ENCODE measurements around the gene ARHGEF17.

ARHGEF17 gene

GRCh38 chr11:73327812-73328364 lies 19.8 kb downstream of the ARHGEF17 start:
- peak overlapping the region; percentile 37 for H3K27ac ChIP-seq
- no peak for DNase-seq (ENCODE audit: low read depth, low spot score)

GRCh38 chr11:73330569-73331093 lies 22.6 kb downstream of the ARHGEF17 start:
- H3K27ac ChIP-seq, result no peak overlapping the region
- no peak for DNase-seq (ENCODE audit: low read depth, low spot score)

DNA sequence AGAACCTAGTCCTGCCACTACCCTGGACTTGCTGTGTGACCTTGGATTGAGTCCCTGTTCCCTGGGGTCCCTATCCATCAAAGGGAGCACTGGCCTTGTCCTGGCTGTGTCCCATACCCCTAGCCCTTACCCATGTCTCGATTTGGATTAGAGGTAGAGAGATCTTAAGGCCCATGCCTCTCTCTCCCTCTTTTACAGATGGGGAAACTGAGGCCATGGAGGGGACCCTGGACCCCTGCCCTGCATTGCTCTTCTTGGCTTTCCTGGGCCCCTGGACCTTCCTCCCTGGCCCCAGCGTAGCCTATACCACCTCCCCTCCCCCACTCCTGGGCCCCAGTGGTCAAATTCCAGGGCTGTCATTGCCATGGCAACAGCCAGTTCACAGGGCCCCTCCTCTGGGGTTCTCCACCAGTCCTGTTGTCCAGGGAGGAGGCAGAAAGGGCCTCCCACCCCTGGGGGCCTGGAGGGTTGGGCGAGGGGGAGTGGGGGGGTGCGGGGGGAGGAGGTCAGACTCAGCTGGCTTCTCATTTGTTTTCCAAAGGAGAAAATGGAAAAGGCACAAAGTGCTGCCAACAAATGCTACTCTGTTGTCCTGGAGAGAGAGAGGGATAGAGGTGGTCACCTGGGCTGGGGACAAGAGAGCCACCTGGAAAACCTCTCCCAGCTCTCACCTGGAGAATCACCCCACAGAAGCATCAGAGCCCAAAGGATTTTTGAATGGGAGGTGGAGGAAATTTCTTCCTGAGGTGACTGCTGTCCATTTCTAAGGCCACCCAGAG lies 23.3 kb downstream of the ARHGEF17 start:
- DNase-seq (ENCODE audit: low read depth, low spot score), result no peak
- H3K27ac ChIP-seq, result no peak overlapping the region

GRCh38 chr11:73333173-73333572 lies 25.1 kb downstream of the ARHGEF17 start:
- H3K27ac ChIP-seq, result no peak overlapping the region
- DNase-seq (ENCODE audit: low read depth, low spot score), result no peak

DNA sequence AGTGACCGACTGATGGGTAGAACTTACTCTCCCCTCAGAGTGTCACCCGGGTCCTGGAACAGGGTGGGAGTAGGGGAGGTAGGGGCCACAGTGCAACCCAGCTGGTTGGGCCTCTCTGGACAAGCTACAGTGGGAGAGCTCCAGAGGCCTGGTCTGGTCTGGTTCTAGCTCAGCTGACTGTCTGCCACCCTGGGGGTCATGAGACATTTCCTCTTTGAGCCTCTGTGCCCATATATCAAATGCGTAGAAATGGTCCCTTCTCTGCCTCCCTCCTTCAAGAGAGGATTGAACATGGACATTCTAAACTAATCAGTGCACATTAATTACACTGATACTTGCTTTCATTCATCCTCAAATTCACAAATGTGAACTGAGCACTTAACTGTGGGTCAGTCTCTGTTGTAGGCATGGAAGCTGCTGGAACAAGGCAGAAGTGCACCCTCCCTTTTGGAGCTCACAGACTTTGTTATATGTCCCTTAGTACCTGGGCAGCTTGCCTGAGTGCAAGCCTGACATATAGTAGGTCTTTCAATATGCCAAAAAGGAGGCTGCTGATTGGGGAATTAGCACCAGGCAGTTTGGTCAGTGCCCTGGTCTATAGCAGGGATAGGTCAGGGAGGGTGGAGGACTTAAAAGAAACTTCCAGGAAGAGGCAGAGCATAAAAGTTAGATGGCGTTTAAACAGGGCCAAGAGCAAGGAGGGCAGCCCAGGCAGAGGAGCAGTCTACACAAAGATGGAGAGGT lies 25.7 kb downstream of the ARHGEF17 start:
- DNase-seq (ENCODE audit: low read depth, low spot score), result no peak
- no peak overlapping the region for H3K27ac ChIP-seq

DNA sequence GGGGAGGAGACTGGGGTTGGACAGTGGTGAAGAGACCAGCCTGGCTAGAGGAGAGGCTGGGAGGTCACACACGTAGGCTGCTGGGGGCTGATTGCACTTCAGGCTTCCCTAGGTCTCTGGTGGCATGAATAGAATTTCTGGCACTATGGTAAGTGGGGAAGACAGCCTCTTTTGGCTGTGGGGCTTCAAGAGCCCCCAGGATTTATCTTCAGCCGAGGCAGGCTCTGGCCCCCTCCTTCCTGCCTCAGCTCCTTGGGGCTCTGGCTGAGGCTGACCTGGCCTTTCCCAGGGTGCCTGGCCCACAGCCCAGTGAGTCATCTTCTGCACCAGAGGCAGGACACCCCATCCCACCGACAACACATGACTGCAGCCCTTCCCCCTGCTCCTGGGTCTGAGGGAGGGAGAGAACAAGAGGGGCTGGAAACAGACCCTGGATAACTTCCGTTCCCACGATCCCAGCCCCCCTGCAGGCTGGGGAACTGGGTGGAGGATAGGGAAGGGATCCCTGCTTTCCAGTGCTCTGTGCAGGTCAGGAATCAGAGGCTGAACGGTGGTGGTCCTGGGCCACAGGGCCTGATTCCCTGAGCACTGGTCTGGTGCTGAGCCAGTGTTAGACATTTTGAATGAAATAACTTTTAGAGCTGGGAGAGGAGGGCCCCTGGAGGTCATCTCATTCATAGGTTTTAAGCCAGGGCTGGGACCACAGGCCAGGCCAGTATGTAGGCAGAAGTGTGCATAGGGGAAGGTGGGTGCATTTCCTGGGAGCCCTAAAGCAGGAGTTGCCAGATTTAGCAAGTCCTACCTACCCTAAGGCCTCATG lies 26.5 kb downstream of the ARHGEF17 start:
- no peak overlapping the region for H3K27ac ChIP-seq

DNA sequence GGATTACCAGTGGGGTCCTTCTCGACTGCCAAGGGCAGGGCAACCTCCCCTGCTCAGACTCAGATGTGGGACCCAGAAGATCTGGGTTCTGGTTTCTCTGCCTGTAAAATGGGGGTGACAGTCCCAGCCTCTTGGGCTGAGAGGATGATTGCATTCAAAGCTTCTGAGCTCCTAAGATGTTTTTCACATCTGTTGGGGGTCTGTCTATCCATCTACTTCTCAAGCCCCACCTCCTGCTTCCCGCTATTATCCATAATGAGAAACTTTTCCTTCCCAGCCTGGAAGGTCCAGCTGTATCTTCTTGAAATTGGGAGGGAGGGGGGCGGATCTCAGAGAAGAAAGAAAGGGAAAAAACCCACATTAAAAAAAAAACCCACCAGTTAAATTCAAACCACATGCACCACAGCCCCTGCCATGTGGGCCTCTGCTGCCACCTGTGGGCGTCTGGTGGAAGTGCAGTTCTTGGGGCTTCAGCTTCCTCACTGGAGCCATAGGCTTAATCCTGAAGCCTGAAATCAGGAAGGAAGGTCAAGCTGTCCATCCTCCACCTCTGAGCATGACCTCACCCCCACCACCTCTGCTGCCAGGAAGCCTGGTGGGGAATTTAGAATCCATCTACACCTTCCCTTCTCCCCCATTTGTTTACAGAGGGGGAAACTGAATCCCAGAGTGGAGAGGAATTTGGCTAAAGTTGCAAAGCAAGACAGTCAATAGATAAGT lies 27.3 kb downstream of the ARHGEF17 start:
- no peak overlapping the region for H3K27ac ChIP-seq
- no peak for DNase-seq (ENCODE audit: low read depth, low spot score)

More for the DNA sequence above, 26.5 kb downstream of the ARHGEF17 start:
- no peak for DNase-seq (ENCODE audit: low read depth, low spot score)

- H3K27ac ChIP-seq, result no peak overlapping the region
- no peak for DNase-seq (ENCODE audit: low read depth, low spot score)
Measured at GRCh38 chr11:73337846-73338245, 29.8 kb downstream of the ARHGEF17 start.

- no peak for DNase-seq (ENCODE audit: low read depth, low spot score)
- no peak overlapping the region for H3K27ac ChIP-seq
Measured at GRCh38 chr11:73338279-73338678, 30.2 kb downstream of the ARHGEF17 start.

- no peak overlapping the region for H3K27ac ChIP-seq
- DNase-seq (ENCODE audit: low read depth, low spot score), result no peak
Measured at GRCh38 chr11:73340164-73340563, 32.1 kb downstream of the ARHGEF17 start.

DNA sequence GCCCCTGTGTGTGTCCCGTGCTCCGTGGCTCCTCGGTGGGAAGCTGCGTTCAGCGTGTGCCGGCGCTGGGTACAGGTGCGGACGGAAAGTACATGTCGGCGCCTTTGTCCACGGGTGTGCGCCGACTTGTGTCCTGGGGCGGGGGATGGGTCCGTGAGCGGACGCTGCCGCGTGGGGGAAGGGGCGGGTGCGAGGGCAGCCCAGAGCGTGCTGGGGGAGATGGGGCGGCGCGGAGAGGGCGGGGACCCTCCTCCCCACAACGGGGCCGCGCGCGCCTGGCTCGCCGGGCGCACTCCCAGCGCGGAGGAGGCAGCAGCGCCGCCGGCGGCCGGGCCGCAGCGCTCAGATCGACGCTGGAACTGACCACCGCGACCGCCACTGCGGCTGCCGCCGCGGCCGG lies 34.6 kb downstream of the ARHGEF17 start:
- H3K27ac ChIP-seq, result no peak overlapping the region
- no peak for DNase-seq (ENCODE audit: low read depth, low spot score)

GRCh38 chr11:73343076-73343873 lies 35.2 kb downstream of the ARHGEF17 start:
- no peak overlapping the region for H3K27ac ChIP-seq

GRCh38 chr11:73344191-73344607 lies 36.1 kb downstream of the ARHGEF17 start:
- DNase-seq (ENCODE audit: low read depth, low spot score), result no peak
- no peak overlapping the region for H3K27ac ChIP-seq

More at GRCh38 chr11:73343076-73343873, 35.2 kb downstream of the ARHGEF17 start:
- DNase-seq (ENCODE audit: low read depth, low spot score), result no peak

DNA sequence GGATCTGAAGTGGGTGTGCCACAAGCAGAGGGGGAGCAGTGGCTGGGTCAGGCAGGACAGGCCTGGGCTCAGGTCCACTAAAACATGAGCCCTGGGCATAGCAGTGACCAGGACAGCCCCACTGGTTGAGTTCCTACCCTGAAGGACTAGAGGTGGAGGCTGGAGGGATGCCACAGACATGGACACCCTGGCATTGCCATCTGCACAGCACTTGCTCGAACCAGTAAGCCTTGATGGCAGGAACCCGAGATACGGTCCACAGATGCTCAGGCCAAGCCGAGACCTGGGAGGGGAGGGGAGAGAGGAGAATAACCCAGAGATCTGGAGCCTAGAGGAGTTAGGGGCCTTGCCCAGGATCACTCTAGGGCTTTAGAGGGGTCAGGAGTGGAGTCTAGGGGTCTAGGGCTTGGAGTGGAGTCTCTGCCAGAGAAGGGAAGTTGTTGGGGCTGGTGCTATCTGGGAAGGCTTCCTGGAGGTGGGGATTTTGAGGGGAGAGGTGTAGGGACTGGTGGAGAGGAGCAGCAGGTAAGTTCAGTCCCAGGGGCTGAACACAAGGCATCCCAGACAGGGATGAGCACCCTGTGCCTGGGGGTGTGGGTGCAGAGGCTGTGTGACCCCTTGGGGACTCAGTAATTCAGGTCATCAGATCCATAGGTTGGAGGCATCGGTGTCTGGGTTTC lies 37.5 kb downstream of the ARHGEF17 start:
- no peak for DNase-seq (ENCODE audit: low read depth, low spot score)
- no peak overlapping the region for H3K27ac ChIP-seq

DNA sequence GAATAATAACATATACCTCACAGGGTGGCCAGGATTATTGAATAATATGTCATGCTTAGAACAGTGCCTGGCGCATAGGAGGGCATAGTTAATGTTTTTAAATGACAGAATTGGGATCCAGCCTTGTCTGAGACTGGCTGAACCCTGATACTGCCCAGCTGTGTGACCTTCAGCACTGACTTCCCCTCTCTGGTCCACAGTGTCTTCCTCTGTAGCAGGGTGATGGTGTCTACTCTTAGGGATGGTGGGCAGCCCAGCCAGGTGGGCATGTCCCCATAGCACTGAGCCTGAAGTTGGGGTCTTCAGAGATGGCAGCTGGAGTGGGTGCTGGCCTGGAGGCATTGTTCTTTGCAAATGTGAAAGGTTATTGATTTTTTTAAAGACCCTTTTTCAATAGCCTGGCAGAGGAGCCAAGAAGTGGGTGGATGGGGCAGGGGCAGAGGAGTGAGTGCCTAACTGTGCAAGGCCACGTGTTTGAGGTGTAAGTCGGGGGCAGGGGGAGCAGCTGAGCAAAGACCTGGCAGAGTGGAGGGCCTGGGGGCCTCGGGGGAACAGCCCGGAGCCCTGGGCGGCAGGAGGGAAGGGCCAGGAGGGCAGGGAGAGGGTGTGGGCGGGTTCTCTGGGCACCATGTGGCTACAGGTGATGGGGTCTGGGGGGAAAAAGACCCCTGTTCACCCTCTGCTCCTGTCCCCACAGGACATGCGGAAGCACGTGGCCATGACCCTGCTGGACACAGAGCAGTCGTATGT lies 38.3 kb downstream of the ARHGEF17 start:
- no peak overlapping the region for H3K27ac ChIP-seq
- no peak for DNase-seq (ENCODE audit: low read depth, low spot score)

- H3K27ac ChIP-seq, result no peak overlapping the region
- no peak for DNase-seq (ENCODE audit: low read depth, low spot score)
Measured at GRCh38 chr11:73347067-73347466, 39.0 kb downstream of the ARHGEF17 start.

DNA sequence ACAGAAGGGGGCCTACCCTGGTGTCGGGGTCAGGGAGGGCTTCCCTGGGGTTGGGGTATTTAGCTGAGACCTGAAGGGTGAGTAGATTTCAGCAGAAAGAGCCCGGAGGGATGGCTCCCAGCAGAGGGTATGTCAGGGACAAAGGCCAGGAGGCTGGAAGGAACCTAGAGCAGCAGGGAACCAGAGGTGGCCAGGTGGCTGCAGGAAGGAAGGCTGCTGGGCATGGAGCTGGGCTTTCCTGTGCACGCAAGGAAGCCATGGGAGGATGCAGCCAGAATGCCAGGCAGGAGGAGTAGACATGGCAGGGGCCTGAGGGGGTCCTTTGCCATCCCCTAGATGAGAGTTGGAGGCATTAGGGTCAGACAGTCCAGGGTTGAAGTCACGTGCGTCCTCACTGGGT lies 40.8 kb downstream of the ARHGEF17 start:
- DNase-seq (ENCODE audit: low read depth, low spot score), result no peak
- H3K27ac ChIP-seq, result no peak overlapping the region

DNA sequence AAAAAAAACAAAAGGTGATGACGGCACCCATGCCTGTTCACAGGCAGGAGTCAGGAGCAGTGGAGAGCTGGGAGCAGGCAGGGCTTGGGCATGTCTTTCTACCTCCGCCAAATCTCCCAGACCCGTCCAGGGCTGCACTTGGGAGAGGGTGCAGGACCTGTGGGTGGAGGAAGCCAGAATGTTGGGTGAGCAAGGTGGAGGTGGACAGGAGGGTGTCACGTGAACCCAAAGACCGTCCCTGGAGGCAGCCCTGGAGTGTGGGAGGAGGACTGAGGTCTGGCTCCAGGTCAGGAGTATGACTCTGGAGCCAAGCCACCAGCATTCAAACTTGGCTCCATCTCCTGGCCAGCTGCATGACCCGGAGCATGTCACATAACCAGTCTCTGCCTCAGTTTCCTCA lies 41.6 kb downstream of the ARHGEF17 start:
- DNase-seq (ENCODE audit: low read depth, low spot score), result no peak
- no peak overlapping the region for H3K27ac ChIP-seq

All from epithelial cell of prostate (primary cell).